HUDEP-2 (cell line): ENCODE results near the gene ZFAND6.

Experiments used
- DNase-seq, 76 experiments: peaks; one replicate each; lab custom pipeline; 2025; ENCODE audit not compliant: unreplicated experiment in 76 of 76; lab: John Stamatoyannopoulos, UW

Gene ZFAND6

DNA sequence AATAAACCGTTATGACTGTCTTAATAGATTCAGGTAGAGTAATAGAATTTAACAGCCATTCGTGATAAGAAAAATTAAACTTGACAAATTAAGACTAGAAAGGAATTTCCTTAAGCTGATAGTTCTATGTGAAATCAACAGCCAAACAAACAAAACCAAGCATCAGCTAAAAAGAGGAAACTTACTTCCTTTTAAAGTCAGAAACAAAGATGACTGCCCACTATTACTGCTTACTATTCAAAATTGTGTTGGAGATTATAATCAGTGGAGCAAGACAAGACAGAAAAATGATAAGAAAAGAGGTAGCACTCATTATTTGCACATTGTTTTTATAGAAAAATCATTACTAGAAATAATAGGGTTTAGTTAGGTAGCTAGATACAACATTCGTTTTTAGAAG, 79.5 kb downstream of the ZFAND6 start:
- no peak for DNase-seq

GRCh38 chr15:80140909-80141308, 81.4 kb downstream of the ZFAND6 start:
- DNase-seq, result no peak

- no peak for DNase-seq
Measured at GRCh38 chr15:80141916-80142598, 82.6 kb downstream of the ZFAND6 start.

GRCh38 chr15:80142646-80143045, 83.2 kb downstream of the ZFAND6 start:
- no peak for DNase-seq

GRCh38 chr15:80151148-80151547, 91.7 kb downstream of the ZFAND6 start:
- DNase-seq, result peak in 10 of 76 experiments; percentile 4 to 44 (median 14)

DNA sequence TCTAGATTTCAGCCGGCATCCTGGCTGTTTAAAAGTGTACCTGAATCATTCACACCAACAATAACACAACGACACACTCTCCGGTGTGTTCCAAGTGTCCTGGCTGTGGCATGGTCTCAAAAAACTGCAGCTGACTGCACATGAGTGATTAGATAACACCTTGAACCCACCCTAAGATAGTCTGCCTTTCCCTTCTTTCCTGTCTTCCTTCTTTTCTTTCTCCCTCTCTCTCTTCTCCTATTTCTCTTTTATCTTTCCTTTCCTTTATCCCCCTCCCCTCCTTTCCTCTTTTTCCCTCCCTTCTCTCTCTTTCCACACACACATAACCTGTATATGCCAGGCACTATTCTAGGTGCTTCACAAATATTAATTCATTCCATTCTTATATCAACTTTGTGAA, 92.1 kb downstream of the ZFAND6 start:
- peak in 21 of 76 experiments; percentile 5 to 50 (median 13) for DNase-seq

DNA sequence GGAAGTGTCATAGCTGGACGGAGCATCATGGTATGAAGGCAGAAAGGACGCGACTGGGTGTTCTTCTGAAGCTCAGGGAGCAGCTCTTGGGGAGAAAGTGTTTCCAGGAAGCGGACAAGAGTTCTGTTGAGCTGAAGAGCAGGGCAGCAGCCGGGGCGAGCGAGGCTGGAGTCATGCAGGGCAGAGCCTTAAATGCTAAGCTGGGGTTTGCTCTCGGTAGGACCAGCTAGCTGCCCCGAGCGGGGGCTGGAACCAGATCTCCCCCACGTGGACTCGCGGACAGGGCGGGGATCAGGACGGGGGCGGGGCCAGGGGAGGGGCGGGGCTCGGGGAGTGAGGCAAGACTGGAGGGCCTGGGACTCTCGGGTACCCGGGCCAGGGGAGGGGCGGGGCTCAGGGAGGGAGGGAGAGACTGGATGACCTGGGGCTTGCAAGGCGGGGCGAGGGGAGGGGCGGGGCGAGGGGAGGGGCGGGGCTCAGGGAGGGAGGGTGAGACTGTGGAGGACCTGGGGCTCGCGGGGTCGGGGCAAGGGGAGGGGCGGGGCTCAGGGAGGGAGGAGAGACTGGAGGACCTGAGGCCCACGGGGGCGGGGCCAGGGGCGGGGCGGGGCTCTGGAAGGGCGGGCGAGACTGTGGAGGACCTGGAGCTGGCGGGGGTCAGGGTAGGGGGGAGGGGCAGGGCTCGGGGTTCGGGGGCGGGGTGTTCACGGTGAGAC, 92.9 kb downstream of the ZFAND6 start:
- peak in 75 of 76 experiments; percentile 40 to 100 (median 97) for DNase-seq

- peak in 15 of 76 experiments; percentile 13 to 68 (median 30) for DNase-seq
Measured at GRCh38 chr15:80152896-80153876, 93.7 kb downstream of the ZFAND6 start, which contains the start of gene FAH. Gene FAH (plus strand): TSS chr15:80152999. CDS start chr15:80153055, 56 bp downstream.

GRCh38 chr15:80153900-80154299, 94.4 kb downstream of the ZFAND6 start:
- peak in 5 of 76 experiments; percentile 13 to 26 (median 17) for DNase-seq

DNA sequence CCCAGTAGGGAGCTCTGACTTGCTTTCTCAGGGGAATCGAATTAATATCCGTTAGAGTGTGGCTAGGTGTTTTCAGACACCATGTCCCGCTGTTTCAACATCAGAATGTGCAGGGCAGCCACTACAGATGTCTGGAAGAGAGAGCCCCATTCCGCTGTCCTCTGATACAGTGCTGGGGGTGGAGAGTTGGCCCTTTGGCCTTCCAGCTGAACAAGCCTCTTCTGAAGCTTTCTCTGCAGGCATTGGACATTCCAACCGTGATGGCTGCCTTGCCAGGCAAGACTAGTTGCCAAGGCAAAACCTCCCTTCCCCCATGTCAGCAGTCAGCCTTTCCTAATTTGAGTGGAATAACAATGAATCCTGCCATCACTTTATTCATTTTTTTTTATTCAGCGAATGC, 94.9 kb downstream of the ZFAND6 start:
- DNase-seq, result peak in 29 of 76 experiments; percentile 3 to 42 (median 21)

DNA sequence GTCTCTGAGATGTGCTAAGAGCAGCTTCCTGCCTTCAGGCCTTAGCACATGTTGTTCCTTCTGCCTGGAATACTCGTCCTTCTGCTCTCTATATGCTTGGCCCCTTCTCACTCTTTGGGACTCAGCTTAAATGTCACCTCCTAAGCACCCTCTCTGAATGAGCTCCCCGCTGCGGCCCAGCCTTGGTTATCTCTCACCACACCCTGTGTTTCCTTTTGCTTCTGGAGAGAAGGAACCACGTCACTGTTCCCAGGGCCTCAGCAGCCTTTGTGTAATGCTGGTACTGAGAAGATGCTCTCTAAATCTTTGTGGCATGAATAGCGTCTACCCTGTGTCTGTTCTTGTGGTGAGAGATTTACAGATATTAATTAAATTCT, 95.5 kb downstream of the ZFAND6 start:
- DNase-seq, result peak in 55 of 76 experiments; percentile 12 to 80 (median 48)

DNA sequence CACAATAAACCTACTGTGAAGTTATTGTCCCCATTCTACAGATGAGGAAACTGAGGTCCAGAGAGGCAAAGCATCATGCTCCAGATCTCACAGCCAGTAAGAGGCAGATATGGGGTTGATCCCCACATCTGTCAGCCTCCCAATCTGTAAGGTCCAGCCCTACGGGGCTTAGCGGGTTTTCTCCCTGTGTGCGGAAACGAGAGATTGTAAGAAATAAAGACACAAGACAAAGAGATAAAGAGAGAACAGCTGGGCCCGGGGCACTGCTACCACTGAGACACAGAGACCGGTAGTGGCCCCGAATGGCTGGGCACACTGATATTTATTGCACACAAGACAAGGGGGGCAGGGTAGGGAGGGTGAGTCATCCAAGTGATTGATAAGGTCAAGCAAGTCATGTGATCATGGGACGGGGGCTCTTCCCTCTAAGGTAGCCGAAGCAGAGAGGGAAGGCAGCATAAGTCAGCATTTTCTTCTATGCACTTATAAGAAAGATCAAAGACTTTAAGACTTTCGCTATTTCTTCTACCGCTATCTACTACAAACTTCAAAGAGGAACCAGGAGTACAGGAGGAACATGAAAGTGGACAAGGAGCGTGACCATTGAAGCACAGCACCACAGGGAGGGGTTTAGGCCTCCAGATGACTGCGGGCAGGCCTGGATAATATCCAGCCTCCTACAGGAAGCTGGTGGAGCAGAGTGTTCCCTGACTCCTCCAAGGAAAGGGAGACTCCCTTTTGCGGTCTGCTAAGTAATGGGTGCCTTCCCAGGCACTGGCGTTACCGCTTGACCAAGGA, 96.1 kb downstream of the ZFAND6 start:
- DNase-seq, result peak in 74 of 76 experiments; percentile 27 to 96 (median 90)

- no peak for DNase-seq
Measured at GRCh38 chr15:80156176-80156720, 96.8 kb downstream of the ZFAND6 start.

DNA sequence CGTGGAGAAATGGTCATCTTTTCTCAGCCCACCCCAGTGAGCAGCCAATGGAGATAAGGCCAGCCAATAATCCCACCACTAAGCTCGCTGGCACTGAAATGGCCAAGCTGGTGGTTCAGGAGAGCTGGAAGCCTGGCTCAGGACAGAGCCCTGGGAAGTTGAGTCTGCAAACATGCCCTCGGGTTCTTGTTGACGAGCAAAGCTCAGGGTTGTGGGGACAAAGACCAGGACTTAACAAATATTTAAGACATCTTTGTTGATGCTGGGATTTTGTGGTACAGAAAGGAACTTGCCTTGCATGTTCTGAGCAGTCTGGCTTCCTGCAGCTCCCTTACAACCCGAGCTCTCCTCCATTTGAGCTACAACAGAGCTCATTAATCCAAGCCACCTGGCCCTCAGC, 97.7 kb downstream of the ZFAND6 start:
- DNase-seq, result no peak

DNA sequence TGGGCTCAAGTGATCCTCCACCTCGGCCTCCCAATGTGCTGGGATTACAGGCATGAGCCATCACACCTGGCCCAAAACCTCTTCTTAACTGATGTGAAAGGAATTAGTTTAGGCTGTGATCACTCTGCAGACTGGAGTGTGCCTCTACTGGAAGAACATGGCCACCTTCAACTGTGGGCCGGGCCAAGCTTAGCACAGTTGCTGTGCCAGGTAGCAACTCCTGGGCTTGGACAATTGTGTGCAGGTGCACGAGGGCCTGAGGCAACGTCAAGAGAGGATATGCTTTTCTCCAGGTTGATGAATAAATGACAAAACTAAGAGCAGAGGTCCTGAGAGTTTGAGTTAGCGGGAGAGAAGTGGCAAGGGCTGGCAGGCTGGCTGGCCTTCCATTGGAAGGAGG, 99.8 kb downstream of the ZFAND6 start:
- DNase-seq, result no peak

- DNase-seq, result peak in 64 of 76 experiments; percentile 15 to 84 (median 55)
Measured at GRCh38 chr15:80159811-80160569, 100.5 kb downstream of the ZFAND6 start.

- peak in 69 of 76 experiments; percentile 14 to 80 (median 49) for DNase-seq
Measured at GRCh38 chr15:80160570-80161156, 101.2 kb downstream of the ZFAND6 start.

DNA sequence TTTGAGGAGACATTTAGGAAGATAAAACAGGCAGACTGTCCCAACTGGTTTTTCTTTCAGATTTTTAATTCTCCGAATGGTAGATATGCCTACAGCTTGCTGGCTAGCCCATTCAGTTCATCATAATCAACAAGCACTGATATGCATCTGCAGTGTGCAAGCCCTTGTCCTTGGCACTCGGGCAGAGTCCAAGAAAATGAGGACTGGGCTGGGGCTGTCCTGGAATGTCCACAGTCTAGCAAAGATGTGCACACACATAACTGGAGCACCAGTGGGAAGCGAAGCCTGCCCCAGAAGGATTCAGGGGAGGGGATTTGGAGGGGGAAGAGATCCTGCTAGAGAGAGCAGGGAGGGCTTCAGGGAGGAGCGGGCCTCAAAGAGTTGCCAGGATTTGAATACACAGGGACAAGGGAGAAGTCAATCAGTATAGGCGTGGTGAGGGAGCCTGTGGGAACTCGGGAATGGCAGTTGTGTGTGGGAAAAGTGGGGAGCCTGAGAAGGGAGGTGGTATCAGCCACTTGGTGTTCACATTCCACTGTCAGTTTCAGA, 102.1 kb downstream of the ZFAND6 start:
- DNase-seq, result no peak
